HEK293 (cell line): ENCODE measurements around the gene PHLDB3.

Experiments used
- BCL11B ChIP-seq: fragments of 450-650 bp; formaldehyde crosslinking; IDR thresholded peaks from 2 replicates; pipeline ENCODE4 v1.5.1; 2016; ENCODE audit warnings: low read depth, missing biosample characterization, missing genetic modification characterization
- GFI1B ChIP-seq: fragments of 450-650 bp; formaldehyde crosslinking; IDR thresholded peaks from 2 replicates; pipeline ENCODE4 v1.5.1; 2016; ENCODE audit warnings: missing biosample characterization, missing genetic modification characterization
- KLF1 ChIP-seq: fragments of 450-650 bp; formaldehyde crosslinking; IDR thresholded peaks from 2 replicates; pipeline ENCODE4 v1.5.1; 2016; ENCODE audit warnings: missing biosample characterization, missing genetic modification characterization
- SALL2 ChIP-seq: fragments of 450-650 bp; formaldehyde crosslinking; IDR thresholded peaks from 2 replicates; pipeline ENCODE4 v1.5.0; 2017; ENCODE audit warnings: missing biosample characterization, mild to moderate bottlenecking, missing genetic modification characterization, borderline replicate concordance
- TCF7L2 ChIP-seq: IDR thresholded peaks from 2 replicates; pipeline ENCODE4 v1.6.1; 2011; ENCODE audit warnings: low read depth, mild to moderate bottlenecking, inconsistent platforms, low read length, moderate library complexity, borderline replicate concordance
- YY1 ChIP-seq: fragments of 450-650 bp; formaldehyde crosslinking; IDR thresholded peaks from 2 replicates; pipeline ENCODE4 v1.5.1; 2018; ENCODE audit warnings: missing biosample characterization, missing genetic modification characterization
- YY2 ChIP-seq: fragments of 450-650 bp; formaldehyde crosslinking; IDR thresholded peaks from 2 replicates; pipeline ENCODE4 v1.5.1; 2016; ENCODE audit warnings: missing biosample characterization, missing genetic modification characterization
- ZNF121 ChIP-seq: fragments of 450-650 bp; formaldehyde crosslinking; IDR thresholded peaks from 2 replicates; pipeline ENCODE4 v1.5.1; 2016; ENCODE audit warnings: missing biosample characterization, missing genetic modification characterization
- ZNF138 ChIP-seq: fragments of 450-650 bp; formaldehyde crosslinking; IDR thresholded peaks from 2 replicates; pipeline ENCODE4 v1.5.1; 2016; ENCODE audit warnings: missing biosample characterization, missing genetic modification characterization, borderline replicate concordance
- ZNF169 ChIP-seq: fragments of 450-650 bp; formaldehyde crosslinking; IDR thresholded peaks from 2 replicates; pipeline ENCODE4 v1.5.1; 2016; ENCODE audit warnings: missing biosample characterization, missing genetic modification characterization
- ZNF266 ChIP-seq: fragments of 450-650 bp; formaldehyde crosslinking; IDR thresholded peaks from 2 replicates; pipeline ENCODE4 v1.5.1; 2016; ENCODE audit warnings: missing biosample characterization, missing genetic modification characterization, low read depth
- ZNF274 ChIP-seq, 2 experiments: fragments of 200-500 bp in 1 of 2; fragments of 450-650 bp in 1 of 2; sonication (Bioruptor generic) in 1 of 2; formaldehyde crosslinking in 1 of 2; IDR thresholded peaks; 2 replicates each; pipeline versions ENCODE4 v1.5.1 to v1.6.1; 2014 to 2016; ENCODE audit warnings: borderline replicate concordance in 1 of 2, inconsistent platforms in 1 of 2, low read length in 1 of 2, missing biosample characterization in 1 of 2, missing genetic modification characterization in 1 of 2
- ZNF324 ChIP-seq: fragments of 450-650 bp; formaldehyde crosslinking; IDR thresholded peaks from 2 replicates; pipeline ENCODE4 v1.5.1; 2016; ENCODE audit warnings: missing biosample characterization, missing genetic modification characterization
- ZNF394 ChIP-seq: fragments of 450-650 bp; formaldehyde crosslinking; IDR thresholded peaks from 2 replicates; pipeline ENCODE4 v1.5.1; 2016; ENCODE audit warnings: missing biosample characterization, missing genetic modification characterization, mild to moderate bottlenecking, moderate library complexity, borderline replicate concordance
- ZNF548 ChIP-seq: fragments of 450-650 bp; formaldehyde crosslinking; IDR thresholded peaks from 2 replicates; pipeline ENCODE4 v1.5.1; 2016; ENCODE audit warnings: missing biosample characterization, missing genetic modification characterization
- ZNF560 ChIP-seq: fragments of 450-650 bp; formaldehyde crosslinking; IDR thresholded peaks from 2 replicates; pipeline ENCODE4 v1.5.1; 2017; ENCODE audit warnings: missing biosample characterization, missing genetic modification characterization, borderline replicate concordance
- TF ChIP-seq, protein P1 (sequence below): fragments of 450-650 bp; formaldehyde crosslinking; IDR thresholded peaks from 2 replicates; pipeline ENCODE4 v1.5.1; 2016; ENCODE audit warnings: missing biosample characterization, missing genetic modification characterization
- TF ChIP-seq, protein P2 (sequence below): fragments of 450-650 bp; formaldehyde crosslinking; IDR thresholded peaks from 2 replicates; pipeline ENCODE4 v1.5.1; 2016; ENCODE audit warnings: missing biosample characterization, missing genetic modification characterization
- TF ChIP-seq, protein P3 (sequence below): fragments of 450-650 bp; formaldehyde crosslinking; IDR thresholded peaks from 2 replicates; pipeline ENCODE4 v1.5.1; 2016; ENCODE audit warnings: missing biosample characterization, missing genetic modification characterization
- TF ChIP-seq, protein P4 (sequence below): fragments of 450-650 bp; formaldehyde crosslinking; IDR thresholded peaks from 2 replicates; pipeline ENCODE4 v1.5.1; 2016; ENCODE audit warnings: missing biosample characterization, missing genetic modification characterization, low read depth
- TF ChIP-seq, protein P5 (sequence below): fragments of 450-650 bp; formaldehyde crosslinking; IDR thresholded peaks from 2 replicates; pipeline ENCODE4 v1.5.1; 2016; ENCODE audit warnings: missing biosample characterization, missing genetic modification characterization
- TF ChIP-seq, protein P6 (sequence below): fragments of 450-650 bp; formaldehyde crosslinking; IDR thresholded peaks from 2 replicates; pipeline ENCODE4 v1.5.1; 2017; ENCODE audit warnings: missing biosample characterization, missing genetic modification characterization
- TF ChIP-seq, protein P7 (sequence below): fragments of 450-650 bp; formaldehyde crosslinking; IDR thresholded peaks from 2 replicates; pipeline ENCODE4 v1.5.1; 2016; ENCODE audit warnings: missing biosample characterization, missing genetic modification characterization

Gene PHLDB3

DNA sequence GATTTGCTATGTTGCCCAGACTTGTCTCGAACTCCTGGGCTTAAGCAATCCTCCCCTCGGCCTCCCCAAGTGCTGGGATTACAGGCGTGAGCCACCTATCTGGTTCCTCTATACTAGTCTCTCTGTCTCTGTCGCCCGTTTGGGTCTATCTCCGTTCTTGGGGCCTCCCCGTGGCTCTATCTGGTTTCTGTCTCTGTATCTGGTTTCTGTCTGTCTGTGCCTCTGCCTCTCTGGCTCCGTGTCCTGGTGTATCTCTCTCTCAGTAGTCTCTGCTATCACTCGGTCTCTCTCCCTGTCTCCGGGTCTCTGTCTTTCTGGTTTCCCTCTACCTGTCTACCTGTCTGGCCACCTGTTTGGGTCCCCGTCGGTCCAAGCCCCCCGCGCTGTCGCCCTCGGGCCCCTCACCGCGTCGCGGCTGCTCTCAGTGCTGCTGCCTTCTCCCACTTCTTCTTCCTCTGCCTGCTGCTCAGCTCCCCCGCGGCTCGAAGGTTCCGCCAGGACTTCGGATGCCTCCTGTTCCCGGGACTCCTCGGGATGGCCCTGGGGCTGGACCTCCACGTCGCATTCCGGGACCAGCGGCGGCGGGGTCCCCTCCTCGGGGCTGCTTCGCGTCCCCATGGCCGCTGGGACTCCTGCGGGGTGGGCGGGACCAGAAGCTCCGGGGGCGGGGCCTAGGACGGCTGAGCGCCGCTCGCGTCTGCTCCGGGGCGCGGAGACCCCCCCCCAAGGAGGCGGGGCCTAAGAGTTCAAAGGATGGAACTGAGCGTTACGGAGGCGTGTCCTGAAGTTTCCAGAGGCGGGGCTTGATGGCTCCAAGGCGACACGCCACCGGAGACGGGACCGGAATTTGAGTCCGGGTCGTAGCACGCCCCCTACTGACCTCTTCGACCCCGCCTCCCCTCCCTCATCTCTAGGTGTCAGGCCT is 783 bp downstream of the PHLDB3 start (continued):
- TF ChIP-seq, protein P1, sequence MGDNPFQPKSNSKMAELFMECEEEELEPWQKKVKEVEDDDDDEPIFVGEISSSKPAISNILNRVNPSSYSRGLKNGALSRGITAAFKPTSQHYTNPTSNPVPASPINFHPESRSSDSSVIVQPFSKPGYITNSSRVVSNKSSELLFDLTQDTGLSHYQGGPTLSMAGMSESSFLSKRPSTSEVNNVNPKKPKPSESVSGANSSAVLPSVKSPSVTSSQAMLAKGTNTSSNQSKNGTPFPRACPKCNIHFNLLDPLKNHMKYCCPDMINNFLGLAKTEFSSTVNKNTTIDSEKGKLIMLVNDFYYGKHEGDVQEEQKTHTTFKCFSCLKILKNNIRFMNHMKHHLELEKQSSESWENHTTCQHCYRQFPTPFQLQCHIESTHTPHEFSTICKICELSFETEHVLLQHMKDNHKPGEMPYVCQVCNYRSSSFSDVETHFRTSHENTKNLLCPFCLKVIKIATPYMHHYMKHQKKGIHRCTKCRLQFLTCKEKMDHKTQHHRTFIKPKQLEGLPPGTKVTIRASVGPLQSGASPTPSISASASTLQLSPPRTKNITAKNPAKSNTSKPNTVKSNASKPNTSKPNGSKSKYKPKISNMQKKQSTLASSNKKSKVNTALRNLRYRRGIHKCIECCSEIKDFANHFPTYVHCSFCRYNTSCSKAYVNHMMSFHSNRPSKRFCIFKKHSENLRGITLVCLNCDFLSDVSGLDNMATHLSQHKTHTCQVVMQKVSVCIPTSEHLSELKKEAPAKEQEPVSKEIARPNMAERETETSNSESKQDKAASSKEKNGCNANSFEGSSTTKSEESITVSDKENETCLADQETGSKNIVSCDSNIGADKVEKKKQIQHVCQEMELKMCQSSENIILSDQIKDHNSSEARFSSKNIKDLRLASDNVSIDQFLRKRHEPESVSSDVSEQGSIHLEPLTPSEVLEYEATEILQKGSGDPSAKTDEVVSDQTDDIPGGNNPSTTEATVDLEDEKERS (tag by site-specific recombination): no peak
- TF ChIP-seq, protein P2, sequence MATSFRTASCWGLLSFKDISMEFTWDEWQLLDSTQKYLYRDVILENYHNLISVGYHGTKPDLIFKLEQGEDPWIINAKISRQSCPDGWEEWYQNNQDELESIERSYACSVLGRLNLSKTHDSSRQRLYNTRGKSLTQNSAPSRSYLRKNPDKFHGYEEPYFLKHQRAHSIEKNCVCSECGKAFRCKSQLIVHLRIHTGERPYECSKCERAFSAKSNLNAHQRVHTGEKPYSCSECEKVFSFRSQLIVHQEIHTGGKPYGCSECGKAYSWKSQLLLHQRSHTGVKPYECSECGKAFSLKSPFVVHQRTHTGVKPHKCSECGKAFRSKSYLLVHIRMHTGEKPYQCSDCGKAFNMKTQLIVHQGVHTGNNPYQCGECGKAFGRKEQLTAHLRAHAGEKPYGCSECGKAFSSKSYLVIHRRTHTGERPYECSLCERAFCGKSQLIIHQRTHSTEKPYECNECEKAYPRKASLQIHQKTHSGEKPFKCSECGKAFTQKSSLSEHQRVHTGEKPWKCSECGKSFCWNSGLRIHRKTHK (tag by site-specific recombination): no peak
- TF ChIP-seq SALL2 (tag by site-specific recombination) (no peak), ZNF169 (tag by site-specific recombination) (no peak), ZNF266 (no peak), TCF7L2 (0 out of 2 replicates have a peak, but pooled peaks have one; percentile 29), YY2 (tag by site-specific recombination) (0 out of 2 replicates have a peak, but pooled peaks have one; percentile 61), GFI1B (tag by site-specific recombination) (no peak), ZNF274 (IDR thresholded peaks at IDR 0.05; ENCODE audit: low read length) (no peak), ZNF274 (tag by site-specific recombination; IDR thresholded peaks at IDR 0.05; ENCODE audit: borderline replicate concordance) (no peak), ZNF560 (tag by site-specific recombination) (no peak), KLF1 (tag by site-specific recombination) (no peak; the same call in 1 of the 2 replicates), ZNF324 (no peak; the same call in 1 of the 2 replicates), ZNF394 (tag by site-specific recombination) (peak; percentile 53; the same call in 1 of the 2 replicates), ZNF138 (tag by site-specific recombination) (no peak), ZNF548 (no peak), YY1 (tag by site-specific recombination) (no peak; the same call in 1 of the 2 replicates), BCL11B (tag by site-specific recombination) (no peak; the same call in 1 of the 2 replicates), ZNF121 (tag by site-specific recombination) (no peak)
- TF ChIP-seq, protein P3, sequence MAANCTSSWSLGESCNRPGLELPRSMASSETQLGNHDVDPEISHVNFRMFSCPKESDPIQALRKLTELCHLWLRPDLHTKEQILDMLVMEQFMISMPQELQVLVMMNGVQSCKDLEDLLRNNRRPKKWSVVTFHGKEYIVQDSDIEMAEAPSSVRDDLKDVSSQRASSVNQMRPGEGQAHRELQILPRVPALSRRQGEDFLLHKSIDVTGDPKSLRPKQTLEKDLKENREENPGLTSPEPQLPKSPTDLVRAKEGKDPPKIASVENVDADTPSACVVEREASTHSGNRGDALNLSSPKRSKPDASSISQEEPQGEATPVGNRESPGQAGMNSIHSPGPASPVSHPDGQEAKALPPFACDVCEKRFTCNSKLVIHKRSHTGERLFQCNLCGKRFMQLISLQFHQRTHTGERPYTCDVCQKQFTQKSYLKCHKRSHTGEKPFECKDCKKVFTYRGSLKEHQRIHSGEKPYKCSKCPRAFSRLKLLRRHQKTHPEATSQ (tag by site-specific recombination): no peak
- TF ChIP-seq, protein P4, sequence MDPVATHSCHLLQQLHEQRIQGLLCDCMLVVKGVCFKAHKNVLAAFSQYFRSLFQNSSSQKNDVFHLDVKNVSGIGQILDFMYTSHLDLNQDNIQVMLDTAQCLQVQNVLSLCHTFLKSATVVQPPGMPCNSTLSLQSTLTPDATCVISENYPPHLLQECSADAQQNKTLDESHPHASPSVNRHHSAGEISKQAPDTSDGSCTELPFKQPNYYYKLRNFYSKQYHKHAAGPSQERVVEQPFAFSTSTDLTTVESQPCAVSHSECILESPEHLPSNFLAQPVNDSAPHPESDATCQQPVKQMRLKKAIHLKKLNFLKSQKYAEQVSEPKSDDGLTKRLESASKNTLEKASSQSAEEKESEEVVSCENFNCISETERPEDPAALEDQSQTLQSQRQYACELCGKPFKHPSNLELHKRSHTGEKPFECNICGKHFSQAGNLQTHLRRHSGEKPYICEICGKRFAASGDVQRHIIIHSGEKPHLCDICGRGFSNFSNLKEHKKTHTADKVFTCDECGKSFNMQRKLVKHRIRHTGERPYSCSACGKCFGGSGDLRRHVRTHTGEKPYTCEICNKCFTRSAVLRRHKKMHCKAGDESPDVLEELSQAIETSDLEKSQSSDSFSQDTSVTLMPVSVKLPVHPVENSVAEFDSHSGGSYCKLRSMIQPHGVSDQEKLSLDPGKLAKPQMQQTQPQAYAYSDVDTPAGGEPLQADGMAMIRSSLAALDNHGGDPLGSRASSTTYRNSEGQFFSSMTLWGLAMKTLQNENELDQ: no peak
- TF ChIP-seq, protein P5, sequence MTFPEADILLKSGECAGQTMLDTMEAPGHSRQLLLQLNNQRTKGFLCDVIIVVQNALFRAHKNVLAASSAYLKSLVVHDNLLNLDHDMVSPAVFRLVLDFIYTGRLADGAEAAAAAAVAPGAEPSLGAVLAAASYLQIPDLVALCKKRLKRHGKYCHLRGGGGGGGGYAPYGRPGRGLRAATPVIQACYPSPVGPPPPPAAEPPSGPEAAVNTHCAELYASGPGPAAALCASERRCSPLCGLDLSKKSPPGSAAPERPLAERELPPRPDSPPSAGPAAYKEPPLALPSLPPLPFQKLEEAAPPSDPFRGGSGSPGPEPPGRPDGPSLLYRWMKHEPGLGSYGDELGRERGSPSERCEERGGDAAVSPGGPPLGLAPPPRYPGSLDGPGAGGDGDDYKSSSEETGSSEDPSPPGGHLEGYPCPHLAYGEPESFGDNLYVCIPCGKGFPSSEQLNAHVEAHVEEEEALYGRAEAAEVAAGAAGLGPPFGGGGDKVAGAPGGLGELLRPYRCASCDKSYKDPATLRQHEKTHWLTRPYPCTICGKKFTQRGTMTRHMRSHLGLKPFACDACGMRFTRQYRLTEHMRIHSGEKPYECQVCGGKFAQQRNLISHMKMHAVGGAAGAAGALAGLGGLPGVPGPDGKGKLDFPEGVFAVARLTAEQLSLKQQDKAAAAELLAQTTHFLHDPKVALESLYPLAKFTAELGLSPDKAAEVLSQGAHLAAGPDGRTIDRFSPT (tag by site-specific recombination): no peak
- TF ChIP-seq, protein P6, sequence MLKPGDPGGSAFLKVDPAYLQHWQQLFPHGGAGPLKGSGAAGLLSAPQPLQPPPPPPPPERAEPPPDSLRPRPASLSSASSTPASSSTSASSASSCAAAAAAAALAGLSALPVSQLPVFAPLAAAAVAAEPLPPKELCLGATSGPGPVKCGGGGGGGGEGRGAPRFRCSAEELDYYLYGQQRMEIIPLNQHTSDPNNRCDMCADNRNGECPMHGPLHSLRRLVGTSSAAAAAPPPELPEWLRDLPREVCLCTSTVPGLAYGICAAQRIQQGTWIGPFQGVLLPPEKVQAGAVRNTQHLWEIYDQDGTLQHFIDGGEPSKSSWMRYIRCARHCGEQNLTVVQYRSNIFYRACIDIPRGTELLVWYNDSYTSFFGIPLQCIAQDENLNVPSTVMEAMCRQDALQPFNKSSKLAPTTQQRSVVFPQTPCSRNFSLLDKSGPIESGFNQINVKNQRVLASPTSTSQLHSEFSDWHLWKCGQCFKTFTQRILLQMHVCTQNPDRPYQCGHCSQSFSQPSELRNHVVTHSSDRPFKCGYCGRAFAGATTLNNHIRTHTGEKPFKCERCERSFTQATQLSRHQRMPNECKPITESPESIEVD (tag by site-specific recombination): no peak
- TF ChIP-seq, protein P7, sequence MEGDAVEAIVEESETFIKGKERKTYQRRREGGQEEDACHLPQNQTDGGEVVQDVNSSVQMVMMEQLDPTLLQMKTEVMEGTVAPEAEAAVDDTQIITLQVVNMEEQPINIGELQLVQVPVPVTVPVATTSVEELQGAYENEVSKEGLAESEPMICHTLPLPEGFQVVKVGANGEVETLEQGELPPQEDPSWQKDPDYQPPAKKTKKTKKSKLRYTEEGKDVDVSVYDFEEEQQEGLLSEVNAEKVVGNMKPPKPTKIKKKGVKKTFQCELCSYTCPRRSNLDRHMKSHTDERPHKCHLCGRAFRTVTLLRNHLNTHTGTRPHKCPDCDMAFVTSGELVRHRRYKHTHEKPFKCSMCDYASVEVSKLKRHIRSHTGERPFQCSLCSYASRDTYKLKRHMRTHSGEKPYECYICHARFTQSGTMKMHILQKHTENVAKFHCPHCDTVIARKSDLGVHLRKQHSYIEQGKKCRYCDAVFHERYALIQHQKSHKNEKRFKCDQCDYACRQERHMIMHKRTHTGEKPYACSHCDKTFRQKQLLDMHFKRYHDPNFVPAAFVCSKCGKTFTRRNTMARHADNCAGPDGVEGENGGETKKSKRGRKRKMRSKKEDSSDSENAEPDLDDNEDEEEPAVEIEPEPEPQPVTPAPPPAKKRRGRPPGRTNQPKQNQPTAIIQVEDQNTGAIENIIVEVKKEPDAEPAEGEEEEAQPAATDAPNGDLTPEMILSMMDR (tag by site-specific recombination): peak; percentile 96
